ENCODE results near the gene ZNF512.
"Not testable (repeated sequence)": the region's sequence is repeated elsewhere in the genome, so short reads cannot be mapped to it uniquely, and the experiment has no call there.

The ZNF512 gene

GRCh38 chr2:27628767-27629709 is 46.2 kb downstream of the ZNF512 start, which contains the start of the genes CCDC121 and GPN1:
Gene CCDC121 (minus strand): TSS chr2:27629012. CDS start chr2:27627799, 1,213 bp downstream.
Gene GPN1 (plus strand): TSS chr2:27629050. CDS start chr2:27629059, 9 bp downstream.
- Mint-ChIP-seq H3K27ac (no peak within 1 kb of the TSS), H3K36me3 (ENCODE audit: insufficient read depth) (peaks cover 28% of the 10 kb centered on the region), H3K27me3 (no peaks in the 10 kb centered on the region), H3K4me3 (no peak within 1 kb of the TSS), H3K4me1 (ENCODE audit: low read depth in 2 of 2) (peaks cover 7 to 9% of the 10 kb centered on the region in 2 donors), H3K9me3 (no peaks in the 10 kb centered on the region)
- ATAC-seq (replicated peaks) (peak; percentile 99), DNase-seq (peak; percentile 91 to 94 (median 93))

- not testable (repeated sequence) for H3K27ac Mint-ChIP-seq; ATAC-seq (replicated peaks); H3K4me1 Mint-ChIP-seq (ENCODE audit: low read depth in 2 of 2); H3K4me3 Mint-ChIP-seq; H3K27me3 Mint-ChIP-seq; H3K9me3 Mint-ChIP-seq; DNase-seq
- H3K36me3 Mint-ChIP-seq (ENCODE audit: insufficient read depth) = peaks cover 38% of the 10 kb centered on the region
Measured at GRCh38 chr2:27630257-27630656, 47.4 kb downstream of the ZNF512 start.

GRCh38 chr2:27634291-27634690 is 51.4 kb downstream of the ZNF512 start:
- H3K27me3 Mint-ChIP-seq = no peaks in the 10 kb centered on the region
- no peaks in the 10 kb centered on the region for H3K9me3 Mint-ChIP-seq
- no peak for DNase-seq
- no peak overlapping the region for H3K27ac Mint-ChIP-seq
- no peak for ATAC-seq (replicated peaks)
- H3K36me3 Mint-ChIP-seq (ENCODE audit: insufficient read depth) = peaks cover 62% of the 10 kb centered on the region
- no peak overlapping the region for H3K4me3 Mint-ChIP-seq
- H3K4me1 Mint-ChIP-seq (ENCODE audit: low read depth in 2 of 2) = peaks cover 18 to 19% of the 10 kb centered on the region in 2 donors

- Mint-ChIP-seq H3K4me1 (ENCODE audit: low read depth in 2 of 2) (peaks cover 14 to 16% of the 10 kb centered on the region in 2 donors), H3K4me3 (no peak overlapping the region), H3K27me3 (no peaks in the 10 kb centered on the region), H3K9me3 (no peaks in the 10 kb centered on the region), H3K36me3 (ENCODE audit: insufficient read depth) (peaks cover 70% of the 10 kb centered on the region), H3K27ac (no peak overlapping the region)
- ATAC-seq (replicated peaks) (no peak), DNase-seq (no peak)
Measured at GRCh38 chr2:27636766-27637165, 53.9 kb downstream of the ZNF512 start.

- H3K4me3 Mint-ChIP-seq = peak overlapping the region; percentile 8 to 53
- no peaks in the 10 kb centered on the region for H3K9me3 Mint-ChIP-seq
- H3K27me3 Mint-ChIP-seq = no peaks in the 10 kb centered on the region
- peak; percentile 89 for ATAC-seq (replicated peaks)
- DNase-seq = no peak
- peaks cover 68% of the 10 kb centered on the region for H3K36me3 Mint-ChIP-seq (ENCODE audit: insufficient read depth)
- H3K27ac Mint-ChIP-seq = peak overlapping the region; percentile 77 to 84
- H3K4me1 Mint-ChIP-seq (ENCODE audit: low read depth in 2 of 2) = peaks cover 14% of the 10 kb centered on the region in 2 donors
Measured at GRCh38 chr2:27638037-27638637, 55.3 kb downstream of the ZNF512 start.

- no peaks in the 10 kb centered on the region for H3K27me3 Mint-ChIP-seq
- H3K36me3 Mint-ChIP-seq (ENCODE audit: insufficient read depth) = peaks cover 65% of the 10 kb centered on the region
- H3K4me1 Mint-ChIP-seq (ENCODE audit: low read depth in 2 of 2) = peaks cover 14% of the 10 kb centered on the region in 2 donors
- H3K4me3 Mint-ChIP-seq = peak overlapping the region in 1 of 2 donors; percentile 53
- H3K27ac Mint-ChIP-seq = peak overlapping the region; percentile 77 to 84
- DNase-seq (no peak), ATAC-seq (replicated peaks) (no peak)
- H3K9me3 Mint-ChIP-seq = no peaks in the 10 kb centered on the region
Measured at GRCh38 chr2:27638709-27639108, 55.9 kb downstream of the ZNF512 start.

GRCh38 chr2:27640722-27641245 is 57.9 kb downstream of the ZNF512 start:
- DNase-seq (no peak), ATAC-seq (replicated peaks) (no peak)
- H3K4me1 Mint-ChIP-seq (ENCODE audit: low read depth in 2 of 2) = peaks cover 11 to 14% of the 10 kb centered on the region in 2 donors
- H3K9me3 Mint-ChIP-seq = no peaks in the 10 kb centered on the region
- peaks cover 67% of the 10 kb centered on the region for H3K36me3 Mint-ChIP-seq (ENCODE audit: insufficient read depth)
- no peak overlapping the region for H3K4me3 Mint-ChIP-seq
- H3K27me3 Mint-ChIP-seq = no peaks in the 10 kb centered on the region
- H3K27ac Mint-ChIP-seq = no peak overlapping the region

GRCh38 chr2:27645197-27645596 is 62.4 kb downstream of the ZNF512 start:
- H3K4me3 Mint-ChIP-seq = no peak overlapping the region
- H3K4me1 Mint-ChIP-seq (ENCODE audit: low read depth in 2 of 2) = no peaks in the 10 kb centered on the region
- no peak overlapping the region for H3K27ac Mint-ChIP-seq
- DNase-seq (no peak), ATAC-seq (replicated peaks) (no peak)
- peaks cover 63% of the 10 kb centered on the region for H3K36me3 Mint-ChIP-seq (ENCODE audit: insufficient read depth)
- H3K27me3 Mint-ChIP-seq = no peaks in the 10 kb centered on the region
- H3K9me3 Mint-ChIP-seq = no peaks in the 10 kb centered on the region

GRCh38 chr2:27647289-27647688 is 64.4 kb downstream of the ZNF512 start:
- Mint-ChIP-seq H3K4me1 (ENCODE audit: low read depth in 2 of 2) (no peaks in the 10 kb centered on the region), H3K27me3 (no peaks in the 10 kb centered on the region), H3K27ac (peak overlapping the region; percentile 47 to 62), H3K36me3 (ENCODE audit: insufficient read depth) (peaks cover 65% of the 10 kb centered on the region), H3K9me3 (no peaks in the 10 kb centered on the region), H3K4me3 (no peak overlapping the region)
- DNase-seq (no peak), ATAC-seq (replicated peaks) (no peak)

- DNase-seq (no peak), ATAC-seq (replicated peaks) (no peak)
- Mint-ChIP-seq H3K27ac (peak overlapping the region; percentile 47 to 62), H3K4me1 (ENCODE audit: low read depth in 2 of 2) (peaks cover 0 to 4% of the 10 kb centered on the region in 2 donors), H3K27me3 (no peaks in the 10 kb centered on the region), H3K9me3 (no peaks in the 10 kb centered on the region), H3K36me3 (ENCODE audit: insufficient read depth) (peaks cover 60% of the 10 kb centered on the region), H3K4me3 (no peak overlapping the region)
Measured at GRCh38 chr2:27647737-27648136, 64.9 kb downstream of the ZNF512 start.

GRCh38 chr2:27651056-27651455 is 68.2 kb downstream of the ZNF512 start:
- no peak for ATAC-seq (replicated peaks)
- Mint-ChIP-seq H3K9me3 (no peaks in the 10 kb centered on the region), H3K27ac (no peak overlapping the region), H3K36me3 (ENCODE audit: insufficient read depth) (peaks cover 53% of the 10 kb centered on the region), H3K4me3 (no peak overlapping the region), H3K27me3 (no peaks in the 10 kb centered on the region), H3K4me1 (ENCODE audit: low read depth in 2 of 2) (peaks cover 0 to 4% of the 10 kb centered on the region in 2 donors)
- no peak for DNase-seq

GRCh38 chr2:27652341-27652740 is 69.5 kb downstream of the ZNF512 start:
- Mint-ChIP-seq H3K36me3 (ENCODE audit: insufficient read depth) (peaks cover 58% of the 10 kb centered on the region), H3K9me3 (no peaks in the 10 kb centered on the region), H3K4me1 (ENCODE audit: low read depth in 2 of 2) (peaks cover 0 to 4% of the 10 kb centered on the region in 2 donors), H3K27ac (no peak overlapping the region), H3K27me3 (no peaks in the 10 kb centered on the region), H3K4me3 (no peak overlapping the region)
- no peak for DNase-seq
- ATAC-seq (replicated peaks) = no peak

GRCh38 chr2:27652790-27653189 is 69.9 kb downstream of the ZNF512 start:
- H3K4me1 Mint-ChIP-seq (ENCODE audit: low read depth in 2 of 2) = peaks cover 0 to 4% of the 10 kb centered on the region in 2 donors
- H3K36me3 Mint-ChIP-seq (ENCODE audit: insufficient read depth) = peaks cover 55% of the 10 kb centered on the region
- H3K27me3 Mint-ChIP-seq = no peaks in the 10 kb centered on the region
- no peak overlapping the region for H3K4me3 Mint-ChIP-seq
- DNase-seq (no peak), ATAC-seq (replicated peaks) (no peak)
- no peaks in the 10 kb centered on the region for H3K9me3 Mint-ChIP-seq
- H3K27ac Mint-ChIP-seq = no peak overlapping the region
